HL-60/S4 (cell line): ENCODE measurements around the gene GMEB2.

Experiments used
- in situ Hi-C: fragments of 300-500 bp; cut with MboI; formaldehyde crosslinking; loops from 2 replicates; pipeline ENCODE4 v1.14.3; 2022; ENCODE audit warnings: low sequenced_read_pairs

Gene GMEB2

DNA sequence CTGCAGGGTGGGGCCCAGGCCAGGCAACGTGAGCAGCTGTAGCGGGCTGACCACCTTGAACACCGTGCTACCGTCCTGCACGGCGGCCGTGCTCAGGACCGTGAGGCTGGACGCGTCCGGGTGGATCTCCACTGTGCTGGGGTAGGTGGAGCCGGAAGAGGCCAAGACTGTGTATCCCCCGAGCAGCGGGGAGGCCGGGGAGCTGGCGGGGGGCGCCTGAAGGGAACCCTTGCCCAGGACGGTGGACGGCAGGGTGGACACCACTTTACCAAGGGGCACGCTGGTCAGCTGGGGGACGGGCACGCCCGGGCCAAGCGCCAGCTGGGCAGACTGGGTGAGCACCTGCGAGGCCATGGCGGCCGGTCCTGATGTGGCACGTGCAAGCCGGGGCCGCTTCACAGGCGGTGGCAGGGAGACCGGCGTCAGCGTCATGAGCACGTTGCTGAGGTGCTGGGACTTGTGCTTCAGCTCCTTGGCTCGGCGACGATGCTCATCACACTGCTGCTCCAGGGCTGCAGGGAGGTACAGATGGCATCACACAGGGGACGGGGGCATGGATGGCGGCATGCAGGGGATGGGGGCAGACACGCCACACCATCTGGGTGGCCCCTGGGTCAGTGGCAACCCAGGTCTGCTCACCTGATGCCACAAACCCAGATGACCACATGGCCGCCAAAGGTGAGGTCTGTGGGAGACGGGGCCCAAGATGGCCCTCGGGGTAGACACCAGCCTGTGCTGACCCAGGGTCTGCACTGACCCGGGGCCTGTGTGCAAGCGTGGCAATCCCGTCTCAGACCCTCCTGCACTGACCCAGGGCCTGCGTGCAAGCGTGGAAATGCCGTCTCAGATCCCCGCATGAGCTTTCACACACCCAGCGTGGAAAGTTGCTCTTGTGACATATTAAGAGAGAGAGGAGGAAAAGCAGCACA lies 36.4 kb downstream of the GMEB2 start:
- in situ Hi-C loops: no loop called here

DNA sequence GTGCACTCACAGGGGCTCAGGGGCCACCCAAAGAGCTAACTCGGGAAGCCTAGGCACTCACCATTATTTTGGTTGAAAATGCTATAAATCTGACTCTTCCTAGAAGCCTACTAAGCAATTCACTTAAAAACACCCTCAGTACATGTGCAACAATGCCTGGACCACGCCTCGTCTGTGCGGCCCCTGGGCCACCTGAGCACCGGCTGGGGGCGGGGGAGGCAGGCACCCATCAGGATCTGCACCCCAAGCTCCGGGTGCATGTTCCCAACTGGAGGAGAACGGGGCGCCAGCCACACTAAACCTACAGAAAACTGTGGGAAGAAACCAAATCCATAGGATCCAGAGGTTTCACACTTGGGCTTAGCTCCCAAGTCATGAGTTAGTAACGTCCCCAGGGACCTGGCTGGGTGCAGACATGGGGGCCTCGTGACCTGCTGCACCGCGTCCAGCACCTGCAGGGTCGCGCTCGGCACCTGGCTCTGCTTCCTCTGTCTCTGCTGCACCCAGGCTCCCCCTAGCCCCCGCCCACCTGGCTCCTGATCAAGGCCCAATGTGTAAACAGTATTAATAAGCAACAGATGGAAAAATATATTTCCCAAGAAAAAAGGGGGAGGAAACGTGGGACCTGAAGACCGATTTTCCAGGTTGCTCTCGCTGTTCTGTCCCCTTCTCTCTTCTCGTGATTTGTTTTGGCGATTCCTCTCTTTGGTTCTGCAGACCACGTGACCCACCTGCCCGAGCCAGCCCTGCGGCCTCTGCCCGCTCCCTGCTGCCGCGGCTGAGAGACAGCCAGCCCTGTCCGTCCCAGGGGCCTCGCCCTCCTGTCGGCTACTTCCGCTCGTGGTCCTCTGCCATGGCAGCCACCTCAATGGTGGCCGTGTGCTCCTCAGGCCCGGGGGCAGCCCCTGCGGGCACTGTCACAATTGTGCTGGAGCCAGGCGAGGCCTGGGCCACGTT lies 37.4 kb downstream of the GMEB2 start:
- in situ Hi-C loops: no loop called here

DNA sequence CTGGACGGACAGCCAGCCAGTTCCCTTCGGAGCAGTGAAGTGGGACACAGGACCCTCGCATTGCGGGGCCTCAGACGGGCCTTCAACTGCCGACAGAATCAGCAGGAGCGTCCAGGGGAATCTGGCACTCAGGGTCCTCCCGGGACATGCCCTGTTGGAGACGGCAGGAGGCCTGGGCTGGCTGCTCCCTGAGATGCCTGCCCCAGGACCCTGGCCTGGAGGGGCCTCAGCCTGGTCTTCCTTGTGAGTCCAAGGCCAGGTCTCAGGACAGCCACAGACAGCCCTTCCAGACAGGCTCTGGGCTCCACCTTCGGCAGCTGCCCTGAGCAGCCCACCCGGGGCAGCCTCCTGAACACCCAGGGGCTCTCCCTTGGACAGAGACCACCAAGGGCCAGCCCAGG lies 38.3 kb downstream of the GMEB2 start:
- in situ Hi-C loops: no loop called here

DNA sequence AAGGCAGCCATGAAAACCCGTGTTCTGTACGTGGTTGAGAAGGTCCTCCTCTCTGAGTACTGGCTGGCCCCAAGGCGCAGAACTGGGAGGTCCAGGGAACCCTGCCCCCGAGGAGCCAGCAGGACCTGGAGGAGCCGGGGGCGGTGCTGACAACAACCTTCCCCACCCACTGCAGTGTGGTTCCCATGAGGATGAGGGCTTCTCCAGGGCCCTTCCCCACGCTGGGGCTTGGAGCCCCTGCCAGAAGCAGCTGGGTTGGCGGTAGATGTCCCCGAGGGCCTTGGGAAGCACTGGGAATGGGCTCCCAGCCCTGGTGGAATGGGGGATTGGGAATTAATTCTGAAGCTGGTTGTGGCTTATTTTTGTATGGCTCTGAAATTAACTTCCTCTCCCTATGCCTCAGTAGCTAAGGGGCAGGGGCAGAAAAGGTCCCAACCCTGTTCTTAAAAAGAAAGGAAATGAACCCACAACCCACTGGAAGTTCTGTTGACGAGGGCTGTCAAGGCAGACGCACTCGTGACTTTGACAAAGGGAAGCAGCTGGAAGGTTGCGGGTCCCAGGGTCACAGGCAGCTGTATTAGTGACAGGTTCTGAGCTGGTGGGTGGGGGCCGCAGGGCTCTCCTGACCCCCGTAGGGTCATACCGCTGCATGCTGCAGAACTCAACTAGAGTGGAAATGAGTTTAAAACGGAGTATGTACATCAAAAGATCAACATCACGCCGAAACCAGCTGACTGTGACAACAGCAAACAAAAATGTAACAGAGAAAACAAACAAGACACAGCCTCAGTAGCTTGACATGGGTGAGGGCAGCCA lies 38.9 kb downstream of the GMEB2 start:
- in situ Hi-C loops: no loop called here

DNA sequence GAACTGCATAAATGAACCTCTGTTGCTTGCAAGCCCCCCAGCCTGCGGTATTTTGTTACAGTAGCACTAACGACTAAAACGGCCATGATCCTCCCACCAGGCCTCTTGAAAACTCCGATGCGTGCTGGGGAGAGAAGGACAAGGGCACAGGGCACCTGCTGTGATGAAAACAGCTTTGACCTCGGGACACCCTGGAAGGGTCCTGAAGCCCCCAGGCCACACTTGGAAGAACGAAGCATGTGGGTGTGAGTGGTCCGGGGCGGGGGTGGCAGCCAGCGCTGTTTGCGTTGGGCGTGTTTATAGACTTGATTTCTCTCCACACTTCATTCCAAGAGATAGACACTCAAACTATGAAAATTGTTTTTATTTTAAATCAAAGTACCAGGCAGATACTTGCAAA lies 39.6 kb downstream of the GMEB2 start:
- in situ Hi-C loops: no loop called here

DNA sequence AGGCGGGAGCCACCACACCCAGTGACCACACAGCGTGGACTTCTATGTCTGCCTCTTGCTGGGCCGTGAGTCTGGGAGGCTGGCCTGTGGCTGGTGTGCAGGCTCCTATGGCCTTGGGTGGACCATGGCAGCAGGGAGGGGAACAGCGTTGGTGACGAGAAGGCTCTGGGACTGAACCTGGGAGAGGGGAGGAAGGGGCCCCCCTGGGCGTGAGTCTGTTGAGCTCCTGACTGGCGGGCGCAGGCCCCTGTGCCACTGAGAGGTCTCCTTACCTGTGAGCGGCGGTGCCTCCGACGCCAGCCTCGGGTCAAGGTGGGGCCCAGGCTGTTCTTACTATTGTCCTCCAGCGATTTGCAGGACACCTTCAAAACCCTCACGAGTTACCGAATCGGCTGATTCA lies 40.1 kb downstream of the GMEB2 start:
- in situ Hi-C loops: no loop called here

DNA sequence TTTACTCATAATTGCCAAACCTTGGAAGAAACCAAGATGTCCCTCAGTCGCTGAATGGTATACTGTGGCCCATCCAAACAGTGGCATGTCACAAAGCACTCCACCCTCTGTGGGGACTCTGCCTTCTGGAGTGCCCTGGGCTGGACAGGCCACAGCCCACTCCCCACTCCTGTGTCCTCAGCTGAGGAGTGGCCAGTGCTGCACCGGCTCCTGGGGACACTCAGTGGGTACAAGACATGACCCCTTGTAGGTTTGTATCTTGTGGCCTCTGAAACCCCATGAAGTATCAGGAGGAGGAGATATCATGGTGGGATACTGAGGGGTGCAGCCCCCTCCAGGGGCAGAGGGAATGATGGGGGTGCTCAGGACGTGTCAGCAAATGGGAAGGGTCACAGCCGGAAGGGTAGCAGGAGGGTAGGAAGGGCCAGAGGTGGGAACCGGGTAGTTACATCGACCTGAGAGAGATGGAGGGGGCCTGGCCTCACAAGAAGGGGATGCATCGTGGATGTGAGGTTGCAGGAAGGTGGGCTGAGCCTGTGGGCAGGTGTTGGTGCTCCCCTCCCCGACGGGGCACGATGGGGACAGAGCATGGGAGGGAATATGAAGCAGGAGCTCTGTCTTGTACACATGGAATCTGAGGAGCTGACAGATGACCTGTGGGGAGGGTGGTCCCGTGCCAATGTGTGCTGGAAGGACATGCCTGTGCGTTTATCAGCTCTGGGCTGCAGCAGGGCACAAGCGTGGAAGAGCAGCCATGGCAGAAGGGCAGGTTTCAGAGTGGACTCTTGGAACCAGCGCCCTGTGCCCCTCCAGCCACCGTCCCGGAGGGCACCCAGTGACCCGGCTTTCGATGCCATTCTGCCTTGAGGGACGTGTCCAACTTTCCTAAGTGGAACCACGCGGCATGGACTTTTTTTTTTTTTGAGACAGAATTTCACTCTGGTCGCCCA lies 41.0 kb downstream of the GMEB2 start:
- in situ Hi-C loops: no loop called here

DNA sequence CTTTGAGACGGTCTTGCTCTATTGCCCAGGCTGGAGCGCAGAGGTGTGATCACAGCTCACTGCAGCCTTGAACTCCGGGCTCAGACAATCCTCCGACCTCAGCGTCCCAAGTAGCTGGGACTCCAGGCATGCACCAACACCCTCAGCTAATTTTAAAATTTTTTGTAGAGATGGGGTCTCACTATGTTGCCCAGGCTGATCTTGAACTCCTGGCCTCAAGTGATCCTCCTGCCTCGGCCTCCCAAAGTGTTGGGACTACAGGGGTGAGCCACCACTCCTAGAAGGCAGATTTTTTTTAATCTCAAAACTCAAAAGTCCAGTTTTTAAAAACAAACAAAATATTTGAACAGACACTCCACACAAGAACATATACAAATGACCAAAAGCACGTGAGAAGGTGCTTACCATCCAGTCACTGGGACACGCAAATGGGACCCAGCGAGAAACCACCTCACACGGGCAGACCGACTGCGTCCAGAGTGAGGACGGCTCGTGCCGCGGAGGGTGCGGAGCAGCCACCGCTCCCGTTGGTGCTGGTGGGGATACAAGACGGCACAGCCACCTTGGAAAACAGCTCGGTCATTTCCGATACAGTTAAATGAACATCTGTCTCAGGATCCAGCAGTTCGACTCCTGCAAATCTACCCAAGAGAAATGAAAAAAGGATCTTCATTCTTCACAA lies 44.4 kb downstream of the GMEB2 start:
- in situ Hi-C loops: no loop called here

DNA sequence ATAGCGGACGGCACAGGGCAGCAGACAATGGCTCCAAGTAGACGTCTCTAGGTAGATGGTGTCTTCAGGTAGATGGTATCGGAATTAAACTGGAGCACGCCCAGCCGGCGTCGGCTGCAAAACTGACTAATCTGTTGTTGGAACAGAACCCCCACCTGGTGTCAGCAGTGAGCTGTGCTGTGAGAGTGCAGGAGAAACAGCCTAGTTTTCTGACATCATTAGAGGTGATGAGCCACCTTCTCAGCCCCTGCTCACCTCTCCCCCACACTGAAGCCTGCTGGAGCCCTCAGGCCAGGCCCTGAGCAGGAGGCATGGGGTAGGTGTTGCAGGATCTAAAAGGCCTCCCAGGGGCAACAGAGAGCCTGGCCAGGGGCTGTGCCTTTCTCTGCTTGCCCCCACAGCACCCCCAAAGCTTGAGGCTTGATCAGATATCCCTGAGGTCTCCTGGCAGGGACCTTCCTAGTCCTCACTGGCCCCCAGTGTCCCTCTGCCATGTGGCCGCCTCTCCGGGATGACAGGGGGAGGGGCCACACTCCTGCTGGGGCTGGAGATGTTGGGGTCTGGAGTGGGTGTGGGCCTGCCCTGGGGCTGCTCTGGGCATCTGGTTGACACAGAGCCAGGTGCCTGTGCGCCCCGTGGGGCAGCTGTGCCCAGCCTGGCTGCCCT lies 46.0 kb downstream of the GMEB2 start:
- in situ Hi-C loops: no loop called here

DNA sequence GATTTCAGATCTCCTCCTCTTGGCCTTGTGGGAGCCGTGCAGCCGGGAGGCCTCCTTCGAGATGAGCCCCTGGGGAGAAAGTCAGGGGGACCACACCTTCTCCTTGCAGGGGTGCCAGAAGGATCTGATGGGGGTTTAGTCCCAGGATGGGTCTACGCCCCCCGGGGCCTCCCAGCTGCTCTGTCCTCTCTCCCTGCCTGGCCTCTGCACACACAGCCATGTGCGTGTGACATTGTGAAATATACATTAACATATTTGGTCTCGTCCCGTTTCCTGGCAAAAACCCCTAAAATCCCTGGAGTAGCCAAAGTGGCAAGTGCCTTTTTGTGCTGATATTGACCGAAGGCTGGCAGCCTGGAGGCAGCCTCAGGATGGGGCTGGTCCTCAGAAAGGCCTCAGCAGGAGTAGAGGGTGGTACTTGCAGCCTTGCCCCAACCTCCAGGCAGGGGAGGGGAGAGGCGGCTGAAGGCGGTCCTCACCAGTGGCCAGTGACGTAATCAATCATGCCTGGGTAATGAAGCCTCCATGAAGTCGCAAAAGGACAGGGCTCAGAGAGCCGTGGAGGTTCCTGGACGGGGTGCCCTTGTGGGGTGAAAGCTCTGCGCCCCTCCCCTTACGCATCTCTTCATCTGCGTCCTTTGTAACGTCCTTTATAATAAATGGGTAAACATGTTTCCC lies 47.7 kb downstream of the GMEB2 start:
- in situ Hi-C loops: no loop called here

DNA sequence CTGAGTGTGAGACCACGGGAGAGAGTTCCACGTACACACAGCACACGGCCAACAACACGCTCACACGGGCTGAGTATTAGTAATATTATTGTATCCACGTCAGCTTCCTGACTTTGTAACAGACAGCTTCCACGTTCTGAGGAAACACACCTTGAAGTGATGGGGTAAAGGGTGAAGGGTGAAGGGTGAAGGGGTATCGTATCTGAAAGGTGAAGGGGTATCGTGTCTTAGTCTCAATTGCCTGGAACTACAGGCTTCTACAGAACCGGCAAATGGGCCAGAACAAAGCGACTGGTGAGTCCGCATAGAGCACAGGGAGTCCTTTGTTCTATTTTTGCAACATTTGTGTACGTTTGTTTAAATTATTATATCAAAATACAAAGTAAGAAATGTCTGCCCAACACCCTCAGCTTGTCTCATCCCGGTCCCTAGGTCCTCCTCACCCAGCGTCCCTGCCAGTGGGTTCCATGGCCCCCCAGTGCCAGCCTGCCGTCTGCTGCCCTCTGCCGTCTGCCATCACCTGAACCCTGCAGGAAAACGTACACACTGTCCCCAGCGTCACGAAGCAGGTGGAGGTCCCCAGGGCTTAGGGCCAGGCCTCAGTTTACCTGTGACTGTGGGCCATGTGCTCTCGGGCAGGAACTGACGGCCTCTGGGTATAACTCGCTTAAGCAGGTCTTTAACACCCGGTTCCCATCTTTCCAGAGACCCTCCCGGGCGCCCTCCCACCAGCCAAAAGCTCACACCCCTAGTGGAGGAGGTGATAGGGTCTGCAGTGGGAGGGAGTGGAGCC lies 48.5 kb downstream of the GMEB2 start:
- in situ Hi-C loops: no loop called here

DNA sequence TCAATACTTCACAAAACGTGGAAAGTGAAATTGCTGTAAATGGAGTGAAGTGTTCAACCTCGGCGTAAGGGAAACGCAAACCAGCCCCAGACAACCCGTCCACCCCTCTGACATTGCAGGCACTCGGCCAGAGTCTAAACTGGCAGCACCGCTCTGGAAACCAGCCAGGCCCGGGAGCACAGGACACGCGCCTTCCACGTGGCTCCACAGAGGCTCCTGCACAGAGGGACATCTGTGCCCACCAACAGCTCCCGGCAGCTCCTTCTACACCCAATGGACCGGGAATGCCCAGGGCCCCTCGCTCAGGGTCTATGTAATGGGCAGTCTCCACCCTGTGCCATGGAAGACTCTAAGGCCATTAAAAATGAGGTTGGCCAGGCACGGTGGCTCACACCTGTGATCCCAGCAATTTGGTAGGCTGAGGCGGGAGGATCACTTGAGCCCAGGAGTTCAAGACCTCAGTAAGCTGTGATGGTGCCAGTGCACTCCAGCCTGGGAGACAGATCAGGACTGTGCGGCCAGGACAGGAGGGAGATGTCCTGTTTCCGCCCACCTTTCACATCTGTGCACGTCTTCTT lies 49.5 kb downstream of the GMEB2 start:
- in situ Hi-C loops: no loop called here

DNA sequence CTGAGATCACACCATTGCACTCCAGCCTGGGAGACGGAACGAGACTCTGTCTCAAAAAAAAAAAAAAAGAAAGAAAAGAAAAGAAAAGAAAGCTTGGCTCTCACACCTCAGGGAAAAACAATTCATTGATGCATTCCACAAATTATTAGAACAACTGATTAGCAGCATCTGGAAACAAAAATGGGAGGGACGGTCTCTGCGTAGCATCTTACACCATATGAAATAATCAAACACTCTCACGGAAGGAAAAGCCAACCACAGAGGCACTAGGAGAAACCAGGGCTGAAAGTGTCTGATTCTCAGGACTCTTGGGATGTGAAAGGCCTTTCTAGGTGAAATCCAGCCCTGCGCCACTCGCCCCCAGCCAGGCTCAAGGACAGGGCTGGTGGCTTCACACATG lies 50.6 kb downstream of the GMEB2 start:
- in situ Hi-C loops: no loop called here

DNA sequence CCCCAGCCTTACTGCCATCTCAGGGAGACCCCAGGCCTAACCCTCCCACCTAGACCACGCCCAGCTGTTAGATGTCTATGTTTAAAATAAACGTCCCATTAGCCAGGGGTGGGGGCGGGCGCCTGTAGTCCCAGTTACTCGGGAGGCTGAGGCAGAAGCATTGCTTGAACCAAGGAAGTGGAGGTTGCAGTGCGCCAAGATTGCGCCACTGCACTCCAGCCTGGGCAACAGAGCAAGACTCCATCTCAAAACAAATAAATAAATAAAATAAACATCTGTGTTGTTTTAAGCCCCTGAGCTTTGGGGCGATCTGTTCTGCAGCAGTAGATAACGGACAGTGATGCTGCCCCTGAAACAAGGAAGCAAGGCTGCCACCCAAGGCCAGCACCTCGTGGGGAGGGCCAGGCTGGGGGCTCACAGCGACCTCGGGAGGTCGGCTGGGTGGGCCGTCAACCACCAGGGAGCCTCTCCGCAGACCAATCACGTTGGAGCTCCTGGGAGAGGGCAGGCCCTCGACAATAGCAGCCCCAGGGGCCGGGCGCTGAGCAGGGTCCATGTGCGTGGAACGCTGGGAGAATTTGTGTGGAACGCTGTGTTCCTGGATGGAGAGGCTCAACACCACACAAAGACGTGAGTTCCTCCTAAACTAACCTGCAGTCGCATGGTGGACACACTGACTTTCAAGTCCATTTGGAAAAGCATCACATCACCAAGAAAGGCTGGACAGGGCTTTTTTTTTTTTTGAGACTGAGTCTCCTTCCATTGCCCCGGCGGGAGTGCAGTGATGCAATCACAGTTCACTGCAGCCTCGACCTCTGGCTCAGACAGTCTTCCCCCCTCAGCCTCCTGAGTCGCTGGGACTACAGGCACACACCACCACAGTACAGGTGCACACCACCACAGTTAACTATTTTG lies 51.8 kb downstream of the GMEB2 start:
- in situ Hi-C loops: no loop called here

DNA sequence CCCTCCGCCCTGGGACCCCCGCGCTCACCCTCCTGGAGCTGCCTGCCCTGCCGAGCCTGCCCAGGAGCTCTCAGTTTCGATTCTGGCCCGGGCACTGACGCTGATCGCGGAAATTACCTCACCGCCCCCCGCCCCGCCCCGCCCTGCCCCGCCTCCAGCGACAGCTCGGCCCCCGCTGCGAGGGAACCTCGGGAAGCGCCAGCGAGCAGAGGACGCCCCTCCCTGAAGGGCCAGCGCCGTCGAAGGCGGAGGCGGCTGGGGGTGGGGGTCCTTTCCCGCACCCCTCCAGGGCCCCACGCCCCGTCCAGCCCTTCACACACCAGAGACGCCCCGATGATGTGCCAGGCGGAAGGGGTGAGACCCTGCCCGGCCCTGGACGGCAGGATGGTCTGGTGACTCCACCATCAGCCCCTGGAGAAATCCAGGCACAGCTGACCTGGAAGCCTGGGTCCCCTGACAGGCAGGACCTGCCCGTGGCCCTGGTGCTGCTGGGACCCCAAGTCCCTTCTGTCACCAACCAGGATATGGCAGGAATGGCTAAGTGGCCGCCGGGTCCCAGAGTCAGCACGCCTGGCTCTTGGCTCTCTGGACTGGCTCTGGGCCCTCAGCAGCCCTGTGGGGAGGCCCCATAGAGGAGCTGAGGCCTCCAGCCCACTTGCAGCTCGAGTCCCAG lies 52.6 kb downstream of the GMEB2 start, which contains the start of gene HELZ2:
HELZ2 (minus strand) TSS at position 84 of the 673 bp plus-strand sequence. CDS start 1,854 bp downstream, outside the sequence.
- in situ Hi-C loops: no loop called here
